ENCODE data around the gene ARHGAP23.
A peak's percentile ranks its signal among the peaks of the same experiment; 100 is the strongest.
"Not testable (repeated sequence)": the region's sequence is repeated elsewhere in the genome, so short reads cannot be mapped to it uniquely, and the experiment has no call there.

The ARHGAP23 gene

DNA sequence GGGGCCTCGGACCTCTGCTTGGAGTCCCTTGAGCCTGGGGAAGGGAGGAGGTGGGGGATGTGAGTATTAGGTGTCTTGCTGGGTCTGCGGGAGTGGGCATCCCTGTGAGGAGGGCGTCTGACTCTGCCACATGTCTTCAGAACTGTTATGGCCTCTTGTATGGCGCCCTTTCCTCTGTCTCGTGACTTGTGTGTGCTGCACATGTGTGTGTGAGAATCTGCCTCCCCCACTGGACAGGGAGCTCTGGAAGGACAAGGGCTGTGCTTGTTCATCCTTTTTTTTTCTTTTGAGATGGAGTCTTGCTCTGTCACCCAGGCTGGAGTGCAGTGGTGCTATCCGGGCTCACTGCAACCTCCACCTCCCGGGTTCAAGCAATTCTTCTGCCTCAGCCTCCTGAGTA, 33.4 kb downstream of the ARHGAP23 start:
- DNase-seq = no peak

DNA sequence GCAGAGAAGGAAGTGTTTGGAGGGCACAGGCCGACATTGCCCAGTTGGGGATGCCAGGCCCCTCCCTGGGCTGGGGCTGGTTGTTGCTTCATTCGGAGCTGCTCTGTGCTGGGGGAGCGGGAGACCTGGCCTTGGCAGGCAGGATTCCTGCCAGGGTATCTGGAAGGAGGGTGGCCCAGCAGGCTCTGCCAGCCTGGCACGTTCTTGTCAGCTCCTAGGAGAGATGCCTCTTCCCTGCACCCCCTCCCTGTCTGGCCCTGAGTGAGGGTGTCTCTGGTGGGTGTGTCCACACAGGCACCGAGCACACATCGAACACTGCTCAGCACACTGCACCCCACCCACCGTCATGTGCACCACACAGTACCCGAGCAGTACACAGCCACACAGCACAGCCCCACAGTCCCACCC, 35.2 kb downstream of the ARHGAP23 start:
- DNase-seq = no peak

DNA sequence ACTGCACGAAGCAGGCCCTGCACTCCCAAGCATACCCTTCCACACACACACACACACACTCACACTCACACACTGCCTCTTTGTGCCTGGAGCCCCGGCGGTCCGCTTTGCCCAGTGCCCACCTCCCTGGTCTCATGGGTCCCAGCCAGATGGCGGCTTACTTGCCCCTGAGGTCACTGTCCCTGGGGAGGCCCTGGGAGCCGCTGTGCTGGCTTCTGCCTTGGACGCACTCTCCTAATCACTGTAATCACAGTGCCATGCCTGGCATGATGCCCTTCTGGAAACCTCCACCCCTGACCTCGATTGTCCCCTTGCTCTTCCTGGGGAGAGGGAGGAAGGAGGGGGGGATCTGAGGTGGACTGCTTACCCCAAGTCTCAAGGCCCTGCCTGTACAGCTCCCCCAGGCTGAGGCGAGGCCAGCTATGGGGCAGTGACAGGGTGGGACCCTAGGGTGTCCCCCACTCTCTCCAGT, 36.0 kb downstream of the ARHGAP23 start:
- no peak for DNase-seq

DNA sequence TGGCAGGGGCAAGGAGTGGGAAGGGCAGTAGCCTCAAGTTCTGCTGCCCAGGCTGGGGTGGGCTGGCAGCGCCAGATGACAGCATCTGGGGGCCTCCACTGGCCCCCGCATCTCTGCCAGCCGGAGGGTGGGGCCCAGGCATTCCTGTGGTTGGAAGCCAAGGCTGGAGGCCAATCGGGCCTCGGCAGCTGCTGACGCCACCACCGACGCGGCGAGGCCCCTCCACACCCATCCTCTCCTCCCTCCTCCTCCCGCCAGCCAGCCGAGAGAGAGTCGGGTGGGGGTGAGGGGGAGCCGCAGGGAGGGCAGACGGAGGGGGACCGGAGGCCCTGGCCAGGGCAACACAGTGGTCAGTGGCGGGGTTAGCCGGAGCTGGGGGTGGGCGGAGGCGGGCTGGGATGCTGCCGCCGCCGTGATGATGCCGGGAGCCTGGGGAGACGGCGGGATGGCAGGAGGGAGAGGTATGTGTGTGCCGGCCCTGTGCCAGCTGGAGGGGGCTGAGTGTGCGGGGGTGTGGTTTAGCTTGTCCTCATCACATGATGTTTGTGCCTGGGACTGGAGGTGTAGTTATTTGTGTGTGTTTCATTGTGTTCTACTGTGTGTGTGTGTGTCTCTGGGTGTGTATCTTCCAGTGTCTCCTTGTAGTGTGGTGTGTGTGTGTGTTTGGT, 36.6 kb downstream of the ARHGAP23 start:
- no peak for DNase-seq

- no peak for DNase-seq
These were observed 37.4 kb downstream of the ARHGAP23 start for GRCh38 chr17:38465391-38466345.

DNA sequence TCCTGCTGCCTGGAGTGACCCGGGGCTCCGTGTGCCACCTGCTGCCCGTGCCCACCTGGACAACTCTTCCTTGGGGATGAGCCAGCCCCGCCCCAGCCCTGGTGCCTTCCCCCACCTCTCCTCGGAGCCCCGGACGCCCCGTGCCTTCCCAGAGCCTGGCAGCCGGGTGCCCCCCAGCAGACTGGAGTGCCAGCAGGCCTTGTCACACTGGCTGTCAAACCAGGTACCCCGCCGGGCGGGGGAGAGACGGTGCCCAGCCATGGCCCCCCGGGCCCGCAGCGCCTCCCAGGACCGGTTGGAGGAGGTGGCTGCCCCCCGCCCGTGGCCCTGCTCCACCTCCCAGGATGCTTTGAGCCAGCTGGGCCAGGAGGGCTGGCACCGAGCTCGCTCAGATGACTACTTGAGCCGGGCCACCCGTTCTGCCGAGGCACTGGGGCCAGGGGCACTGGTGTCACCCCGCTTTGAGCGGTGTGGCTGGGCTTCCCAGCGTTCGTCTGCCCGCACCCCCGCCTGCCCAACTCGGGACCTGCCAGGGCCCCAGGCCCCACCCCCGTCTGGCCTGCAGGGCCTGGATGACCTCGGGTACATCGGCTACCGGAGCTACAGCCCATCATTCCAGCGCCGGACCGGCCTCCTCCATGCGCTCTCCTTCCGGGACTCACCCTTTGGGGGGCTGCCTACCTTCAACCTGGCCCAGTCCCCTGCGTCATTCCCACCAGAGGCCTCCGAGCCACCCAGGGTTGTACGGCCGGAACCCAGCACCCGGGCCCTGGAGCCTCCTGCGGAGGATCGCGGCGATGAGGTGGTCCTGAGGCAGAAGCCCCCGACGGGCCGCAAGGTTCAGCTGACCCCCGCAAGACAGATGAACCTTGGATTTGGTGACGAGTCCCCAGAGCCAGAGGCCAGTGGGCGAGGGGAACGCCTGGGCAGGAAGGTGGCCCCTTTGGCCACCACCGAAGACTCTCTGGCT, 38.4 kb downstream of the ARHGAP23 start:
- DNase-seq = no peak

GRCh38 chr17:38467491-38467890, 39.2 kb downstream of the ARHGAP23 start:
- no peak for DNase-seq

GRCh38 chr17:38469875-38470274, 41.6 kb downstream of the ARHGAP23 start:
- no peak for DNase-seq

DNA sequence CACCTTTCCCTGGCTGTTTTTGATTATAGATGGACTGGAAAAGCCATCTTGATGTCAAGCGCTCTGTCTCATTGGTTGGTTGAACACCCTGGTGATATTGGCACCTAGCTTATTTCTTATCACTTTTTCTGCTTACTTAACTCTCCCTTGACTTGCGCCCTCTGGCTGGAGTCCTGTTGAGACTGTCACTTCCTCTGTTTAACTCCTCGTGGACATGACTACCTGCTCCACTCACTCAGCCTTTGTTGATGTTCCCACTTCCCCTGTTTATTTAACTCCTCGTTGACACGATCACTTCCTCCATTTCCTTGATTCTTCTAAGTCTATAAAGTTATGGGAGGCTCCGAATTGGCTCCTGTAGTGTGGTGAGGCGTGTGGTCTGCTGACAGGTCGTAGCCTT, 43.0 kb downstream of the ARHGAP23 start:
- not testable (repeated sequence) for DNase-seq

GRCh38 chr17:38474666-38475065, 46.4 kb downstream of the ARHGAP23 start:
- not testable (repeated sequence) for DNase-seq

DNA sequence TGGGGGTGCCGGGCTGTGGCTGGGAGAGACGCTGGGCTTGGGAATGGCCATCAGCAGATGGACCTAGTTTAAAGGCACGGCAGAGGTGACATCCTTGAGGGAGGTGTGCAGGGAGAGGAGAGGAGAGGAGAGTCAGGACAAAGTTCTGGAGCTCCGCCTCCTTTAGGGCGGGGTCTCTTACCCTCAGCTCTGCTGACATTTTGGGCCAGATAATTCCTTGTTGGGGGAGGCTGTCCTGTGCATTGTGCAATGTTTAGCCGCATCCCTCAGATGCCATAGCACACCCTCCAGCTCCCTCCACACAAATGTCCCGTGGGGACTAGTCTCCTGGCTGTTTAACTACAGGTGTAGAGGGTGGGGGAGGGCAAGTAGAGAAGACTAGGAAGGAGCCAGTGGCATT, 48.3 kb downstream of the ARHGAP23 start:
- no peak for DNase-seq

DNA sequence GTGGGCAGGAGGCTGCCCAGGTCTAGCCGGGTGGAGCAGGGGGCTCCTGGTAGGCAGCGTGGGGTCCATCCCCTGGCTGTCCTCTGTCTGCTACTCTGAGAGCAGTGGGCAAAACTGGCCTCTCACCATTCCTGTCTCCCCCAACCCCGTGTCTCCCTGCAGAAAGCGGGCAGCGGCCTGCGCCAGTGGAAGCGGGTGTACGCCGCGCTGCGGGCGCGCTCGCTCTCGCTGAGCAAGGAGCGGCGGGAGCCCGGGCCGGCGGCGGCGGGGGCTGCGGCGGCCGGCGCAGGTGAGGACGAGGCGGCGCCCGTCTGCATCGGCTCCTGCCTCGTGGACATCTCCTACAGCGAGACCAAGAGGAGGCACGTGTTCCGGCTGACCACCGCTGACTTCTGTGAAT, 49.2 kb downstream of the ARHGAP23 start:
- DNase-seq = not testable (repeated sequence)

DNA sequence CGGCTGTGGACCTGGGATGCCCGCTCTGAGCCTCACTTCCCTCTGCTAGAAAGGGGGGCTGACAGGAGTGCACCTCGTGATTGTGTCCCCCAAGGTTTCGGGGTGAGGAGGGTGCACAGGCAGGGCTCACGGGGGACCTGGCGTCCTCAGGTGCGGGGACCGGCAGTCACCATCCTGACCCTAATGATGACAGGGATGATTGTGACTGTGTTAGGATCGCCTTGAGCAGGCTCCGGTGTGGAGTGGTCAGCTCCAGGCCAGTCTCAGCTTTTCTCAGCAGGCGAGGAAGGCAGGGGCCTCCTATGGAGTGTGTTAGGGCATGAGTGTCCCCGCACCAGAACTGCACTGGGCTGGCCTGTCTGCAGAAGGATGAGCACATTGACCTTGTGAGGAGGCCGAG, 49.7 kb downstream of the ARHGAP23 start:
- not testable (repeated sequence) for DNase-seq

DNA sequence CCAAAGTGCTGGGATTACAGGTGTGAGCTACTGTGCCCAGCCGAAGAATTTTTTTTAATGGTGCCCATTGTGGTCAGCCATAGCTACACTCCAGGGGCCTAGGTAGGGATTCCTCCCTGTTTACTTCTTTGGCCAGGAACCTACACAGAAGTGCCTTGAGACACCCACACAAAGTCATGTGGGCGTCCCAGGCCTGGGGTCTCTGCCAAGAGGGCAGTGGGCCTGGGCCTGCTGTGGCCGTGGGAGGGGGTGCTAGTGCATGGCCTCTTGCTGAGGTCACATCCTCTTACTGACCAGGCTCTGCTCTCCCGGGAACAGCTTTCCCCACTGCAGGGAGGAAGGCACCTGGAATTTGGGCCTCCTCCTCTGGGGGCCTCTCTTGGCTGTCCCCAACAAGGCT, 50.4 kb downstream of the ARHGAP23 start:
- DNase-seq = not testable (repeated sequence)

- not testable (repeated sequence) for DNase-seq
These were observed 53.9 kb downstream of the ARHGAP23 start for GRCh38 chr17:38482039-38482699.

DNA sequence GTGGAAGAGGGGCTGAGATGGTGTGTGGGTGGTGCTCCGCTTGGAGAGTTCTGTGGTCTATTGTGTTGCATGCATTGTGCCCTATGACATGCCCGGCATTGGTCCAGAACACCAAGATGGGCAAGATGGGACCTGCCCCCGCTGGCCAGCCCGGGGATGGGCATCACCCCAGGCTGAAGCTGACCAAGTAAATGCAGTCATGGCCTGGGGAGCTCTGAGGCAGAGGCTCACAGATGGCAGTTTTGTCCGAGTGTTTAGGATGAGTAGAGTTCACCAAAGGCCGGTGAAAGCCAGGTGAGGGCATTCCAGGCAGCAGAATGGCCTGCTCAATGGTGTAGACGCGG, 54.4 kb downstream of the ARHGAP23 start:
- DNase-seq = not testable (repeated sequence)

DNA sequence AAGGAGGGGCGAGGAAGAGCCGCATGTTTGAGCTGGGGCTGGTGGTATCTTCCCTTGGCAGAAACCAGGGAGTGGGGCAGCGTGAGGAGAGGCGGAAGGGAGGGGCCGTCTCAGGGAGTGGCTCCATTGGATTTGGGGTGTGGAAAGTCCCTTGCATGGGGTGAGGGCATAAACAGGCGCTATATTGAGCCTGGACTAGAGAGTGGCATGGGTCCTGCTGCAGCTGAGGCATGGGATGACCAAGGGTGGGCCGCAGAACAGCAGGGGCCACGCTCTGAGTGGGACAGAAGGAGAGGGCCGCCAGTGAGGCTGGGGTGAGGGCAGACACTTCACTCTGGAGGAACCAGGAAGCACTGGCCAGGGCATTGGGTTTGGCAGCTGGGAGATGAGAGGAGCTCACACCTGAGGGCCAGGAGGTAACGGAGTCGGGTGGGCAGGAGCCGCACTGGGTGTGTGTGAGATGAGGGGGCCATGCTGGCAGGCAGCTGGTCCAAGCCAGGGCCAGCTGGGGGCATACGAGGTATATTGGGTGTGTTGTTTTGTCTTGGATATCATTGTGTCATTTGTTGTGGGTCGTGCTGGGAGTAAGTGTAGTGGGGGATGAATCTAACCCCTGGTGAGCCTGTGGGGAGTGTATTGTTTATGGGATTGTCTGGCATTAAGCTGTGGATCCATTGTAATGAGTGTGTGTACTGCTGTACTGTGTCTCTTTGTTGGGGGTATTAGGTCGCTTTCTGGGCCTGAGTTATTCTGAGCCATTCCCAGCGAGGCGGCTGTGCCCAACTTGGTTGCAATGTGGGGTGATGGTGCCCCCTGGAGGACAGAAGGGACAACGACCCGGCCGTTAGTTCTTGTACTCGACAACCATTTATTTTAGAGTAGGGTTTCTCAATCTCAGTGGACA, 56.2 kb downstream of the ARHGAP23 start:
- DNase-seq = peak; percentile 15 to 65 (median 44)

DNA sequence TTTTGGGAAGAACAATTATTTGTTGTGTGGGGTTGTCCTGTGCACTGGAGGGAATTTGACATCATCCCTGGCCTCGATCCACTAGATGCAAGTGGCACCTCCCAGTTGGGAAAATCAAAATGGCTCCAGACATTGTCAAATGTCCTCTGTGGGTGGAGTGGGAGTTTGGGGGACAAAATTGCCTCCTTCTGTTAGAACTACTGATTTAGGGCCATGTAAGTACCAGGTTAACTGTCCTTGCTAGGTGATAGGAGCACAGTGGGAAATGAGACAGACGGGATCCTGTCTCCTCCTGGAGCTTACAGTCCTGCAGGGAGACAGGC, 56.8 kb downstream of the ARHGAP23 start:
- DNase-seq = no peak

GRCh38 chr17:38485681-38486298, 57.5 kb downstream of the ARHGAP23 start:
- not testable (repeated sequence) for DNase-seq

DNA sequence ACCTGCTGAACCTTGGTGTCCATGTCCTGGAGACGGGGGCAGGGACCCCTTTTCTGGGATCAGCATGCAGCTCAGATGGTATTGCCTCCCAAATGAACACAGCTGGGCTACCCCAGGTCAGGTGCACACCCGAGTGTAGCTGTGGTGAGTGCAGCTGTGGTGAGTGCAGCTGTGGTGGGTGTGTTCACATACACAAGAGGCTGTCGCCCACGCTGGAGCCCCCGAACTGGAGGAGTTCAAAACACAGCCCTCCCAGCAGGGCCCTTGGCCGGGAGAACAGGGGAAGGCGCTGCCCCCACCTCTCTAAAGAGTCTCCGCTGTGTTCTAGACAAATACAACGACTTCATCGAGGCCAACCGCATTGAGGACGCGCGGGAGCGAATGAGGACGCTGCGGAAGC, 61.5 kb downstream of the ARHGAP23 start:
- DNase-seq = not testable (repeated sequence)

Data from stimulated activated naive CD4-positive, alpha-beta T cell (primary cell).